Pancreas (tissue), 10 donors: ENCODE measurements around the gene NLRC3. TPM values are rescaled to one million over a fixed set of nuclear protein-coding genes. Genes with fewer than 3 reads are reported as not detected.
"Not testable (repeated sequence)": the region's sequence is repeated elsewhere in the genome, so short reads cannot be mapped to it uniquely, and the experiment has no call there.

ENCODE experiments used
- ATAC-seq, 4 donors: fragments of 200-7000 bp; cut with Tn5 transposase; one replicate each; pipeline versions ENCODE4 v1.8.0 to v1.9.1; 2020; ENCODE audit warnings: mild to moderate bottlenecking in 4 of 4, moderate library complexity in 4 of 4
- DNase-seq, 6 donors: peaks; one replicate each; pipeline ENCODE4 v3.0.0-alpha.2; 2020
- FAIRE-seq: peaks from 2 replicates; lab custom pipeline; 2012; peaks lifted over from hg19 to GRCh38; lab: Jason Lieb, UNC
- H3K27ac ChIP-seq, 4 donors: fragments of 200-600 bp; sonication (generic); 1 replicate in 3 of 4; 2 replicates in 1 of 4; pipeline versions ENCODE4 v1.5.0 to v1.8.0; 2020
- H3K27me3 ChIP-seq, 4 donors: fragments of 200-600 bp; one replicate each; pipeline ENCODE4 v1.8.0; 2021
- H3K36me3 ChIP-seq, 3 donors: fragments of 200-600 bp; sonication (generic) in 1 of 3; one replicate each; pipeline versions ENCODE4 v1.5.0 to v1.8.0; 2020 to 2021
- H3K4me1 ChIP-seq, 3 donors: fragments of 200-600 bp; one replicate each; pipeline ENCODE4 v1.8.0; 2021
- H3K4me3 ChIP-seq, 4 donors: fragments of 200-600 bp; sonication (generic) in 2 of 4; one replicate each; pipeline versions ENCODE4 v1.5.0 to v1.8.0; 2020 to 2021
- H3K9me3 ChIP-seq, 4 donors: fragments of 200-600 bp; one replicate each; pipeline ENCODE4 v1.8.0; 2021
- CTCF ChIP-seq, 4 donors: fragments of 200-600 bp; sonication (generic) in 3 of 4; IDR thresholded peaks; one replicate each; pipeline versions ENCODE4 v1.5.0 to v1.8.0; 2021; ENCODE audit warnings: antibody characterized with exemption in 4 of 4
- WGBS, 2 donors: extraction: QIAGEN DNeasy Blood & Tissue Kit; methylation state at CpG; one replicate each; pipeline ENCODE4 v1.1.7; 2013; 5-methylcytosine and 5-hydroxymethylcytosine counted together
- intact Hi-C, 3 donors: fragments of 100-400 bp; cut with DNase I; formaldehyde crosslinking; loops; one replicate each; pipeline versions ENCODE4 v1.11.1 to v1.14.2; 2022
- polyA plus RNA-seq, 2 donors: library from polyadenylated mRNA; stranded (reverse); fragments of 200-250 nt; gene quantifications; one replicate each; pipeline ENCODE4 v1.2.3, GENCODE V29; 2013
- total RNA-seq, 6 donors: library from RNA; stranded (reverse); fragmentation: NEBNext Ultra II Directional in 4 of 6; extraction: Animal tissue kit (Norgen Biotek cat#: 25700) in 4 of 6; gene quantifications; one replicate each; pipeline versions ENCODE4 v1.2.1 to v1.2.4, GENCODE V29; 2021 to 2023
- donor health status: healthy with polysubstance abuse.
- donor health status: DM: no; HTN: no; CAD: no; lungs with moderate emphysema.
- donor health status: DM: no; HTN: no; CAD: no.
- donor health status: control.
- donor health status: control.
- donor health status: Bipolar disorder and iron deficiency.
- donor health status: DM: yes; HTN: yes; CAD: no.
- donor health status: DM: no; HTN: no; CAD: no.
- donor health status: DM: no; HTN: no; CAD: no.
- donor health status: DM: yes; HTN: yes; CAD: no.

Gene NLRC3
- total and polyA plus RNA-seq, 8 donors: 0.12 to 0.87 (median 0.44) TPM

- H3K36me3 ChIP-seq: peaks cover 0 to 29% (median under 1%) of the 10 kb centered on the region in 3 donors
- no peak for FAIRE-seq
- no peak overlapping the region for H3K4me3 ChIP-seq
- H3K4me1 ChIP-seq: no peaks in the 10 kb centered on the region
- H3K27me3 ChIP-seq: no peaks in the 10 kb centered on the region
- ATAC-seq: no peak
- H3K9me3 ChIP-seq: no peaks in the 10 kb centered on the region
- TF ChIP-seq CTCF (IDR thresholded peaks at IDR 0.05): no peak
- H3K27ac ChIP-seq: no peak overlapping the region
- no peak for DNase-seq
- intact Hi-C loops: no loop called here
- WGBS, 2 donors: 97% methylated on average over 2 of the region's 2 CpGs
Observed at GRCh38 chr16:3528406-3528805, 48.8 kb downstream of the NLRC3 start.

- intact Hi-C loops, H3K4me3 ChIP-seq, FAIRE-seq, H3K9me3 ChIP-seq, H3K4me1 ChIP-seq, H3K27me3 ChIP-seq, H3K27ac ChIP-seq: not testable (repeated sequence)
- DNase-seq: peak; percentile 79 to 93 (median 86)
- H3K36me3 ChIP-seq: peaks cover 0 to 24% (median 0%) of the 10 kb centered on the region in 3 donors
- WGBS, 2 donors: 57 to 62% methylated on average over 12 of the region's 12 CpGs
- TF ChIP-seq CTCF (IDR thresholded peaks at IDR 0.05): peak; percentile 28 to 53 (median 47)
- peak; percentile 43 to 72 (median 64) for ATAC-seq
Observed at GRCh38 chr16:3527216-3527829, 49.9 kb downstream of the NLRC3 start.

GRCh38 chr16:3525951-3526350 is 51.3 kb downstream of the NLRC3 start:
- Histone ChIP-seq H3K9me3 (no peaks in the 10 kb centered on the region), H3K36me3 (peaks cover 0 to 19% (median 0%) of the 10 kb centered on the region in 3 donors), H3K4me1 (no peaks in the 10 kb centered on the region), H3K27ac (no peak overlapping the region), H3K27me3 (no peaks in the 10 kb centered on the region), H3K4me3 (no peak overlapping the region)
- ATAC-seq: no peak
- TF ChIP-seq CTCF (IDR thresholded peaks at IDR 0.05): no peak
- no peak for FAIRE-seq
- no peak for DNase-seq
- 86 to 93% methylated on average over 5 of the region's 5 CpGs for WGBS, 2 donors
- intact Hi-C loops: no loop called here

- WGBS, 2 donors: 89 to 95% methylated on average over 3 of the region's 3 CpGs
- Histone ChIP-seq H3K36me3 (peaks cover 0 to 9% (median 0%) of the 10 kb centered on the region in 3 donors), H3K4me1 (peaks cover 8 to 14% (median 12%) of the 10 kb centered on the region in 3 donors), H3K27ac (no peak overlapping the region), H3K27me3 (no peaks in the 10 kb centered on the region), H3K4me3 (no peak overlapping the region), H3K9me3 (no peaks in the 10 kb centered on the region)
- DNase-seq (no peak), FAIRE-seq (no peak), ATAC-seq (no peak)
- intact Hi-C loops: no loop called here
- TF ChIP-seq CTCF (IDR thresholded peaks at IDR 0.05): no peak
Observed at GRCh38 chr16:3523281-3523680, 53.9 kb downstream of the NLRC3 start.

GRCh38 chr16:3520841-3521240 is 56.4 kb downstream of the NLRC3 start:
- H3K27ac ChIP-seq: no peak overlapping the region
- intact Hi-C loops: no loop called here

More at GRCh38 chr16:3520841-3521240, 56.4 kb downstream of the NLRC3 start:
- 59 to 69% methylated on average over 8 of the region's 8 CpGs for WGBS, 2 donors
- Histone ChIP-seq H3K9me3 (no peaks in the 10 kb centered on the region), H3K4me3 (no peak overlapping the region), H3K4me1 (peaks cover 8 to 21% (median 19%) of the 10 kb centered on the region in 3 donors), H3K27me3 (no peaks in the 10 kb centered on the region), H3K36me3 (peaks cover 0 to 18% (median 0%) of the 10 kb centered on the region in 3 donors)
- TF ChIP-seq CTCF (IDR thresholded peaks at IDR 0.05): no peak
- FAIRE-seq (no peak), DNase-seq (no peak), ATAC-seq (peak in 3 of 4 donors; percentile 46 to 74 (median 72))
